Natural killer cell (primary cell): ENCODE measurements around the gene SULT2B1. TPM values are rescaled to one million over a fixed set of nuclear protein-coding genes. Genes with fewer than 3 reads are reported as not detected.
A peak's percentile ranks its signal among the peaks of the same experiment; 100 is the strongest.

Source experiments
- ATAC-seq, 3 donors: fragments of 150-1000 bp in 2 of 3; fragments of 200-7000 bp in 1 of 3; cut with Tn5 transposase; 1 replicate in 1 of 3; 2 replicates in 2 of 3; pipeline ENCODE4 v1.10.0; 2021; ENCODE audit warnings: mild to moderate bottlenecking in 2 of 3, moderate library complexity in 2 of 3
- DNase-seq, 2 donors: peaks; one replicate each; pipeline versions ENCODE4 v3.0.0 to v3.0.0-alpha.2; 2013 to 2021; ENCODE audit warnings: mixed read lengths in 1 of 2
- H3K27ac ChIP-seq: one replicate; pipeline ENCODE4 v1.5.1; 2013; ENCODE audit warnings: mild to moderate bottlenecking, low read length
- H3K27me3 ChIP-seq: one replicate; pipeline ENCODE4 v1.6.1; 2013; ENCODE audit warnings: low read length; ENCODE audit not compliant: control insufficient read depth, insufficient read depth
- H3K36me3 ChIP-seq: one replicate; pipeline ENCODE4 v1.6.1; 2013; ENCODE audit warnings: low read length; ENCODE audit not compliant: control insufficient read depth, insufficient read depth
- H3K4me1 ChIP-seq: one replicate; pipeline ENCODE4 v1.6.1; 2013; ENCODE audit warnings: low read length; ENCODE audit not compliant: control insufficient read depth, insufficient read depth
- H3K4me3 ChIP-seq: one replicate; pipeline ENCODE4 v1.5.1; 2013; ENCODE audit warnings: low read length
- H3K9me3 ChIP-seq: one replicate; pipeline ENCODE4 v1.6.1; 2013; ENCODE audit warnings: low read length; ENCODE audit not compliant: control insufficient read depth, insufficient read depth
- H3K27ac Mint-ChIP-seq, 2 donors: one replicate each; pipeline ENCODE4 v1.8.0; 2022; ENCODE audit warnings: mild to moderate bottlenecking in 2 of 2, mixed read lengths in 2 of 2, moderate library complexity in 1 of 2
- H3K27me3 Mint-ChIP-seq, 2 donors: one replicate each; pipeline ENCODE4 v1.8.0; 2022; ENCODE audit warnings: low read depth in 2 of 2, mixed read lengths in 2 of 2
- H3K36me3 Mint-ChIP-seq: one replicate; pipeline ENCODE4 v1.8.0; 2022; ENCODE audit warnings: mixed read lengths
- H3K4me1 Mint-ChIP-seq, 2 donors: one replicate each; pipeline ENCODE4 v1.8.0; 2022; ENCODE audit warnings: mixed read lengths in 2 of 2
- H3K4me3 Mint-ChIP-seq: one replicate; pipeline ENCODE4 v1.8.0; 2022; ENCODE audit warnings: mild to moderate bottlenecking, moderate library complexity, mixed read lengths
- H3K9me3 Mint-ChIP-seq, 2 donors: one replicate each; pipeline ENCODE4 v1.8.0; 2022; ENCODE audit warnings: mixed read lengths in 2 of 2
- WGBS: methylation state at CpG from one replicate; pipeline ENCODE4 v1.1.7; 2013; ENCODE audit warnings: missing lambda C conversion rate; ENCODE audit not compliant: insufficient coverage; 5-methylcytosine and 5-hydroxymethylcytosine counted together
- intact Hi-C: fragments of 100-400 bp; cut with micrococcal nuclease; formaldehyde crosslinking; loops from one replicate; pipeline ENCODE4 v1.14.2; 2022
- total RNA-seq, 4 donors: library from RNA; stranded (reverse); fragments of 120-200 nt in 1 of 4; gene quantifications; one replicate each; pipeline versions ENCODE4 v1.2.3 to v1.2.4, GENCODE V29; 2013 to 2022
- TF ChIP-seq, protein P1 (sequence below): fragments of 200-600 bp; IDR thresholded peaks from one replicate; pipeline ENCODE4 v1.8.0; 2022; ENCODE audit warnings: antibody characterized with exemption

The SULT2B1 gene
- total RNA-seq, 3 donors from 2014 or later (not counting 1 experiment from before 2014, with no cell fraction given): 0.40 TPM; not detected in 2

DNA sequence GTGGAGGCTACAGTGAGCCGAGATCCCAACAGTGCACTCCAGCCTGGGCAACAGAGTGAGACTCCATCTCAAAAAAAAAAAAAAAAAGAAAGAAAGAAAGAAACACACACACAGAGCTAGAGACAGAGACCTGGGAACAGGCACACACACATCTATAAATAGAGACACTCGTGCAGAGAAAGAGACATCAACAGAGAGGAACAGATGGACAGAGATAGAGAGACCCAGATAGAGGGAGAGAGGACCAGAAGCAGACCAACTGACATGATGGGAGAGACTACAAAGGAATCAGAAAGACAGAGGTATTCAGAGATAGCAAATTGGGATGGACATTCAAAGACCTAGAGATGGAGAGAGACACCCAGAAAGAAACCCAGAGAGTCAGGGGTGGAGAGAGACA, 96.2 kb downstream of the SULT2B1 start:
- TF ChIP-seq, protein P1, sequence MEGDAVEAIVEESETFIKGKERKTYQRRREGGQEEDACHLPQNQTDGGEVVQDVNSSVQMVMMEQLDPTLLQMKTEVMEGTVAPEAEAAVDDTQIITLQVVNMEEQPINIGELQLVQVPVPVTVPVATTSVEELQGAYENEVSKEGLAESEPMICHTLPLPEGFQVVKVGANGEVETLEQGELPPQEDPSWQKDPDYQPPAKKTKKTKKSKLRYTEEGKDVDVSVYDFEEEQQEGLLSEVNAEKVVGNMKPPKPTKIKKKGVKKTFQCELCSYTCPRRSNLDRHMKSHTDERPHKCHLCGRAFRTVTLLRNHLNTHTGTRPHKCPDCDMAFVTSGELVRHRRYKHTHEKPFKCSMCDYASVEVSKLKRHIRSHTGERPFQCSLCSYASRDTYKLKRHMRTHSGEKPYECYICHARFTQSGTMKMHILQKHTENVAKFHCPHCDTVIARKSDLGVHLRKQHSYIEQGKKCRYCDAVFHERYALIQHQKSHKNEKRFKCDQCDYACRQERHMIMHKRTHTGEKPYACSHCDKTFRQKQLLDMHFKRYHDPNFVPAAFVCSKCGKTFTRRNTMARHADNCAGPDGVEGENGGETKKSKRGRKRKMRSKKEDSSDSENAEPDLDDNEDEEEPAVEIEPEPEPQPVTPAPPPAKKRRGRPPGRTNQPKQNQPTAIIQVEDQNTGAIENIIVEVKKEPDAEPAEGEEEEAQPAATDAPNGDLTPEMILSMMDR: no peak
- Mint-ChIP-seq H3K4me3 (peak overlapping the region; percentile 18), H3K36me3 (no peaks in the 10 kb centered on the region), H3K9me3 (no peaks in the 10 kb centered on the region), H3K27me3 (peaks cover 0 to 3% of the 10 kb centered on the region in 2 donors), H3K4me1 (peaks cover 22 to 36% of the 10 kb centered on the region in 2 donors), H3K27ac (peak overlapping the region; percentile 89 to 95)
- DNase-seq: no peak
- ATAC-seq: no peak
- no peaks in the 10 kb centered on the region for H3K27me3 ChIP-seq
- no peaks in the 10 kb centered on the region for H3K9me3 ChIP-seq
- H3K36me3 ChIP-seq: no peaks in the 10 kb centered on the region
- WGBS: 78% methylated on average over 2 of the region's 2 CpGs
- no peak overlapping the region for H3K4me3 ChIP-seq
- intact Hi-C loops: loop anchor here (5.0 to 10.0 kb wide), 2 partner anchors 89 to 317 kb away; partner anchors contain the start of gene FTL
- H3K4me1 ChIP-seq: peaks cover 51% of the 10 kb centered on the region
- H3K27ac ChIP-seq: no peak overlapping the region

Other genes with a start within 250 kb of the SULT2B1 start
- 100 to 1,000 TPM; 284 to 342 (median 334) TPM for gene EMP3, start 226.6 kb upstream of the SULT2B1 start, total RNA-seq
- 10 to 100 TPM; 10.2 to 12.3 (median 11.1) TPM for gene TMEM143, start 188.2 kb upstream of the SULT2B1 start, total RNA-seq
- not detected for gene SYNGR4, start 187.8 kb upstream of the SULT2B1 start, total RNA-seq
- gene KDELR1, start 160.6 kb upstream of the SULT2B1 start, total RNA-seq: 10 to 100 TPM; 41.5 to 47.5 (median 46.0) TPM
- under 1 TPM; 0.05 to 0.28 (median 0.07) TPM for gene GRIN2D, start 158.5 kb upstream of the SULT2B1 start, total RNA-seq
- 10 to 100 TPM; 14.2 to 29.0 (median 16.7) TPM for gene GRWD1, start 106.2 kb upstream of the SULT2B1 start, total RNA-seq
- gene KCNJ14, start 96.6 kb upstream of the SULT2B1 start, total RNA-seq: 1 to 10 TPM in 1 of 3 donors, under 1 TPM in 2; 0.77 to 1.2 (median 0.85) TPM
- gene CYTH2, start 82.8 kb upstream of the SULT2B1 start, total RNA-seq: 10 to 100 TPM; 38.5 to 44.1 (median 39.2) TPM
- gene LMTK3, start 40.3 kb upstream of the SULT2B1 start, total RNA-seq: 1 to 10 TPM in 2 of 3 donors, under 1 TPM in 1; 0.64 to 2.9 (median 1.9) TPM
- gene SPACA4, start 54.6 kb downstream of the SULT2B1 start, total RNA-seq: not detected
- gene FAM83E, start 62.9 kb downstream of the SULT2B1 start, total RNA-seq: 1 to 10 TPM in 2 of 3 donors, under 1 TPM in 1; 0.70 to 1.3 (median 1.1) TPM
- 1,000 to 10,000 TPM in 2 of 3 donors, 100 to 1,000 TPM in 1; 900 to 1,086 (median 1,066) TPM for gene RPL18, start 67.0 kb downstream of the SULT2B1 start, total RNA-seq
- 10 to 100 TPM; 18.6 to 28.3 (median 23.2) TPM for gene SPHK2, start 67.3 kb downstream of the SULT2B1 start, total RNA-seq
- 10 to 100 TPM; 16.4 to 31.2 (median 24.3) TPM for gene DBP, start 85.2 kb downstream of the SULT2B1 start, total RNA-seq
- gene CA11, start 94.0 kb downstream of the SULT2B1 start, total RNA-seq: 10 to 100 TPM in 2 of 3 donors, 1 to 10 TPM in 1; 9.2 to 11.9 (median 11.0) TPM
- gene NTN5, start 120.8 kb downstream of the SULT2B1 start, total RNA-seq: 1 to 10 TPM; 1.3 to 3.4 (median 2.1) TPM
- gene FUT2, start 143.8 kb downstream of the SULT2B1 start, total RNA-seq: not detected
- gene MAMSTR, start 167.6 kb downstream of the SULT2B1 start, total RNA-seq: 1 to 10 TPM in 1 of 3 donors, under 1 TPM in 2; 0.56 to 1.2 (median 0.98) TPM
- gene RASIP1, start 188.4 kb downstream of the SULT2B1 start, total RNA-seq: not detected
- not detected for gene IZUMO1, start 194.7 kb downstream of the SULT2B1 start, total RNA-seq
- gene FUT1, start 200.5 kb downstream of the SULT2B1 start, total RNA-seq: under 1 TPM in 1 of 3 donors, not detected in 2; 0.18 TPM
- not detected for gene FGF21, start 203.4 kb downstream of the SULT2B1 start, total RNA-seq